GM18520 (cell line): Measurements from ENCODE around the gene MRPL54.

Experiments used
- ATAC-seq: cut with Tn5 transposase; IDR thresholded peaks from one replicate; pipeline ENCODE4 v1.9.1; 2021; ENCODE audit not compliant: unreplicated experiment

Gene MRPL54

GRCh38 chr19:3768015-3768747, 5.7 kb downstream of the MRPL54 start:
- ATAC-seq: no peak

- no peak for ATAC-seq
Observed at GRCh38 chr19:3768748-3769099, 6.2 kb downstream of the MRPL54 start.

- ATAC-seq: no peak
Observed at GRCh38 chr19:3769494-3769893, 7.0 kb downstream of the MRPL54 start.

- ATAC-seq: no peak
Observed at GRCh38 chr19:3770136-3770999, 7.9 kb downstream of the MRPL54 start.

- no peak for ATAC-seq
Observed at GRCh38 chr19:3771000-3771905, 8.8 kb downstream of the MRPL54 start.

- ATAC-seq: no peak
Observed at GRCh38 chr19:3771906-3772455, 9.5 kb downstream of the MRPL54 start, which contains the start of gene RAX2. TSS of gene RAX2 (minus strand) at chr19:3772228. CDS start at chr19:3771742, 486 bp downstream.

- no peak for ATAC-seq
Observed at GRCh38 chr19:3773814-3774515, 11.5 kb downstream of the MRPL54 start.

- ATAC-seq: no peak
Observed at GRCh38 chr19:3774621-3775373, 12.3 kb downstream of the MRPL54 start.

GRCh38 chr19:3775374-3775711, 12.9 kb downstream of the MRPL54 start:
- ATAC-seq: no peak

- ATAC-seq: no peak
Observed at GRCh38 chr19:3775831-3776230, 13.3 kb downstream of the MRPL54 start.

GRCh38 chr19:3776479-3777040, 14.1 kb downstream of the MRPL54 start:
- no peak for ATAC-seq

- no peak for ATAC-seq
Observed at GRCh38 chr19:3778104-3778867, 15.8 kb downstream of the MRPL54 start.

- no peak for ATAC-seq
Observed at GRCh38 chr19:3778899-3779723, 16.6 kb downstream of the MRPL54 start.

GRCh38 chr19:3780786-3781304, 18.4 kb downstream of the MRPL54 start:
- no peak for ATAC-seq

- ATAC-seq: no peak
Observed at GRCh38 chr19:3781603-3782002, 19.1 kb downstream of the MRPL54 start.

GRCh38 chr19:3782330-3782729, 19.8 kb downstream of the MRPL54 start:
- ATAC-seq: no peak

- no peak for ATAC-seq
Observed at GRCh38 chr19:3782903-3783302, 20.4 kb downstream of the MRPL54 start.
